ENCODE data around the gene HDAC3. TPM values are rescaled to one million over a fixed set of nuclear protein-coding genes. Genes with fewer than 3 reads are reported as not detected.

The HDAC3 gene
- polyA plus RNA-seq, 3 donors, result 80.5 to 103 (median 82.3) TPM

DNA sequence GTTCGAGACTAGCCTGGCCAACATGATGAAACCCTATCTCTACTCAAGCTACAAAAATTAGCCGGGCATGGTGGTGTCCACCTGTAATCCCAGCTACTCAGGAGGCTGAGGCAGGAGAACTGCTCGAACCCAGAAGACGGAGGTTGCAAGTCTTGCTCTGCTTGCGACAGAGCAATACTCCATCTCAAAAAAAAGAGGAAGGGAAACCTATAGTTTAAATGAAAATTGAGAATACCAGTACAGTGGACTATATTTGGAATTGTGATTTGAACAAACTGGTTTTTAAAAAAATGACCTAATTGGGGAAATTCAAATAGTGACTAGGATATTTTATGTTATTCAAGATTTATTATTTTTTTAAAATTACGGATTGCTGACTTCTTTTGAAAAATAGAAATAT, 51.1 kb downstream of the HDAC3 start:
- H3K36me3 ChIP-seq (replicated peaks in 1 of 2; ENCODE audit: control insufficient read depth in 1 of 2, insufficient read depth in 2 of 2, low read length in 2 of 2), result peaks cover 47 to 78% of the 10 kb centered on the region in 2 donors
- Mint-ChIP-seq H3K4me1 (peaks cover 58% of the 10 kb centered on the region), H3K27me3 (ENCODE audit: low read depth in 3 of 3) (no peaks in the 10 kb centered on the region), H3K36me3 (peaks cover 62 to 86% of the 10 kb centered on the region in 2 donors), H3K27ac (peak overlapping the region in 6 of 7 donors; percentile 15 to 74 (median 58)), H3K9me3 (no peaks in the 10 kb centered on the region), H3K4me3 (no peak overlapping the region)
- H3K27ac ChIP-seq (ENCODE audit: low read depth in 1 of 2, low read length in 2 of 2), result peak overlapping the region; percentile 25 to 63
- H3K27me3 ChIP-seq (ENCODE audit: control insufficient read depth in 2 of 2, insufficient read depth in 2 of 2, low read length in 2 of 2), result no peaks in the 10 kb centered on the region
- H2AFZ ChIP-seq (ENCODE audit: insufficient read depth, low read depth, low read length, poor library complexity, severe bottlenecking), result no peak overlapping the region
- no peak overlapping the region for H3K9ac ChIP-seq (ENCODE audit: insufficient read depth, low read length, poor library complexity, severe bottlenecking)
- no peaks in the 10 kb centered on the region for H3K9me3 ChIP-seq (replicated peaks in 1 of 2; ENCODE audit: control insufficient read depth in 1 of 2, insufficient read depth in 1 of 2, low read length in 2 of 2)
- H3K4me3 ChIP-seq (replicated peaks in 1 of 3; ENCODE audit: low read depth in 2 of 3, low read length in 3 of 3), result no peak overlapping the region
- intact Hi-C loops (cut with micrococcal nuclease), result no loop called here
- peaks cover 77% of the 10 kb centered on the region for H4K20me1 ChIP-seq (ENCODE audit: insufficient read depth, low read length)
- H3K4me2 ChIP-seq (replicated peaks; ENCODE audit: extremely low read depth, low read length, poor library complexity, severe bottlenecking), result no peak overlapping the region
- DNase-seq, result peak in 1 of 3 donors; percentile 14
- H3K4me1 ChIP-seq (ENCODE audit: control insufficient read depth in 1 of 2, insufficient read depth in 2 of 2, low read length in 2 of 2), result peaks cover 36 to 56% of the 10 kb centered on the region in 2 donors
- peaks cover 81% of the 10 kb centered on the region for H3K79me2 ChIP-seq (ENCODE audit: insufficient read depth, low read length)
- TF ChIP-seq, protein P1, sequence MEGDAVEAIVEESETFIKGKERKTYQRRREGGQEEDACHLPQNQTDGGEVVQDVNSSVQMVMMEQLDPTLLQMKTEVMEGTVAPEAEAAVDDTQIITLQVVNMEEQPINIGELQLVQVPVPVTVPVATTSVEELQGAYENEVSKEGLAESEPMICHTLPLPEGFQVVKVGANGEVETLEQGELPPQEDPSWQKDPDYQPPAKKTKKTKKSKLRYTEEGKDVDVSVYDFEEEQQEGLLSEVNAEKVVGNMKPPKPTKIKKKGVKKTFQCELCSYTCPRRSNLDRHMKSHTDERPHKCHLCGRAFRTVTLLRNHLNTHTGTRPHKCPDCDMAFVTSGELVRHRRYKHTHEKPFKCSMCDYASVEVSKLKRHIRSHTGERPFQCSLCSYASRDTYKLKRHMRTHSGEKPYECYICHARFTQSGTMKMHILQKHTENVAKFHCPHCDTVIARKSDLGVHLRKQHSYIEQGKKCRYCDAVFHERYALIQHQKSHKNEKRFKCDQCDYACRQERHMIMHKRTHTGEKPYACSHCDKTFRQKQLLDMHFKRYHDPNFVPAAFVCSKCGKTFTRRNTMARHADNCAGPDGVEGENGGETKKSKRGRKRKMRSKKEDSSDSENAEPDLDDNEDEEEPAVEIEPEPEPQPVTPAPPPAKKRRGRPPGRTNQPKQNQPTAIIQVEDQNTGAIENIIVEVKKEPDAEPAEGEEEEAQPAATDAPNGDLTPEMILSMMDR (IDR thresholded peaks at IDR 0.05), result no peak
- WGBS (ENCODE audit: insufficient coverage), result 60% methylated on average over 1 of the region's 6 CpGs

DNA sequence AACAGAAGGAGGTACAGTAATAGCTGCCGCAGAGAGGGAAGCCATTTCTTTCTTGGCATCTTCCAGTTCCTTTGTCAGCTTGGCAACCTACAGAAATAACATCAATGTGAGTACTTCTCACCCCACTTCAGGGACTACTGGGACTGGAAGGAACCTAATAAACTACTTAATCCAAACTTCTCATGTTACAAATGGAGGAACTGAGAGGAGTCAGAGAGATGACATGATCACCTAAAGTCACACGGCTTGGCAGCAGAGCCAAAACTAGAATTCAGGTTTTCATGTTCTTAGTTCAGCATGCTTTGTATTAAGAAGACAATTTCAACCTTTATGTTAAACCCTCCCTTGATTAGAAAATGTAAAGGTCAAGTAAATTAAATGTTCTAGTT, 62.5 kb downstream of the HDAC3 start:
- Histone ChIP-seq H4K20me1 (ENCODE audit: insufficient read depth, low read length) (peaks cover 75% of the 10 kb centered on the region), H3K79me2 (ENCODE audit: insufficient read depth, low read length) (peaks cover 13% of the 10 kb centered on the region), H3K4me2 (replicated peaks; ENCODE audit: extremely low read depth, low read length, poor library complexity, severe bottlenecking) (no peak overlapping the region), H3K27ac (ENCODE audit: low read depth in 1 of 2, low read length in 2 of 2) (no peak overlapping the region), H3K4me3 (replicated peaks in 1 of 3; ENCODE audit: low read depth in 2 of 3, low read length in 3 of 3) (no peak overlapping the region), H3K9me3 (replicated peaks in 1 of 2; ENCODE audit: control insufficient read depth in 1 of 2, insufficient read depth in 1 of 2, low read length in 2 of 2) (no peaks in the 10 kb centered on the region), H3K36me3 (replicated peaks in 1 of 2; ENCODE audit: control insufficient read depth in 1 of 2, insufficient read depth in 2 of 2, low read length in 2 of 2) (peaks cover 88 to 96% of the 10 kb centered on the region in 2 donors), H3K27me3 (ENCODE audit: control insufficient read depth in 2 of 2, insufficient read depth in 2 of 2, low read length in 2 of 2) (no peaks in the 10 kb centered on the region), H3K4me1 (ENCODE audit: control insufficient read depth in 1 of 2, insufficient read depth in 2 of 2, low read length in 2 of 2) (peaks cover 19 to 23% of the 10 kb centered on the region in 2 donors), H2AFZ (ENCODE audit: insufficient read depth, low read depth, low read length, poor library complexity, severe bottlenecking) (no peak overlapping the region), H3K9ac (ENCODE audit: insufficient read depth, low read length, poor library complexity, severe bottlenecking) (no peak overlapping the region)
- intact Hi-C loops (cut with micrococcal nuclease), result no loop called here
- H3K36me3 Mint-ChIP-seq, result peaks cover 75 to 91% of the 10 kb centered on the region in 2 donors
- no peak overlapping the region for H3K27ac Mint-ChIP-seq
- no CpG with 5 or more reads among the region's 2 CpGs for WGBS (ENCODE audit: insufficient coverage)
- DNase-seq, result no peak
- H3K4me1 Mint-ChIP-seq, result peaks cover 19% of the 10 kb centered on the region
- H3K27me3 Mint-ChIP-seq (ENCODE audit: low read depth in 3 of 3), result no peaks in the 10 kb centered on the region
- no peaks in the 10 kb centered on the region for H3K9me3 Mint-ChIP-seq
- no peak overlapping the region for H3K4me3 Mint-ChIP-seq
- TF ChIP-seq, protein P1 (IDR thresholded peaks at IDR 0.05), result no peak

All from CD14-positive monocyte (primary cell).